Uterus (tissue), 2 donors: ENCODE results near the gene NDUFB2.

Experiments used
- POLR2A ChIP-seq, 2 donors: fragments of 450-650 bp; IDR thresholded peaks; one replicate each; pipeline ENCODE4 v1.6.1; 2016; ENCODE audit warnings: antibody characterized with exemption in 2 of 2, mild to moderate bottlenecking in 1 of 2, moderate library complexity in 1 of 2
- TF ChIP-seq, protein P1 (sequence below), 4 experiments: fragments of 200-600 bp in 2 of 4; fragments of 450-650 bp in 2 of 4; sonication (generic) in 2 of 4; IDR thresholded peaks; one replicate each; pipeline ENCODE4 v1.5.1; 2016 to 2019; ENCODE audit warnings: antibody characterized with exemption in 4 of 4, mild to moderate bottlenecking in 2 of 4, moderate library complexity in 1 of 4

GRCh38 chr7:140673774-140674155 lies 22.7 kb upstream of the NDUFB2 start:
- no peak for TF ChIP-seq POLR2A (IDR thresholded peaks at IDR 0.05)
- TF ChIP-seq, protein P1, sequence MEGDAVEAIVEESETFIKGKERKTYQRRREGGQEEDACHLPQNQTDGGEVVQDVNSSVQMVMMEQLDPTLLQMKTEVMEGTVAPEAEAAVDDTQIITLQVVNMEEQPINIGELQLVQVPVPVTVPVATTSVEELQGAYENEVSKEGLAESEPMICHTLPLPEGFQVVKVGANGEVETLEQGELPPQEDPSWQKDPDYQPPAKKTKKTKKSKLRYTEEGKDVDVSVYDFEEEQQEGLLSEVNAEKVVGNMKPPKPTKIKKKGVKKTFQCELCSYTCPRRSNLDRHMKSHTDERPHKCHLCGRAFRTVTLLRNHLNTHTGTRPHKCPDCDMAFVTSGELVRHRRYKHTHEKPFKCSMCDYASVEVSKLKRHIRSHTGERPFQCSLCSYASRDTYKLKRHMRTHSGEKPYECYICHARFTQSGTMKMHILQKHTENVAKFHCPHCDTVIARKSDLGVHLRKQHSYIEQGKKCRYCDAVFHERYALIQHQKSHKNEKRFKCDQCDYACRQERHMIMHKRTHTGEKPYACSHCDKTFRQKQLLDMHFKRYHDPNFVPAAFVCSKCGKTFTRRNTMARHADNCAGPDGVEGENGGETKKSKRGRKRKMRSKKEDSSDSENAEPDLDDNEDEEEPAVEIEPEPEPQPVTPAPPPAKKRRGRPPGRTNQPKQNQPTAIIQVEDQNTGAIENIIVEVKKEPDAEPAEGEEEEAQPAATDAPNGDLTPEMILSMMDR (IDR thresholded peaks at IDR 0.05) = no peak
